HUES48 (cell line): ENCODE results near the gene QSOX1.

ENCODE experiments used
- H3K27ac ChIP-seq: one replicate; pipeline ENCODE4 v1.7.0; 2013; ENCODE audit warnings: low read depth, low read length, inconsistent platforms
- H3K27me3 ChIP-seq: 2 replicates; pipeline ENCODE4 v1.6.1; 2013; ENCODE audit warnings: mild to moderate bottlenecking, low read length; ENCODE audit not compliant: control insufficient read depth, insufficient read depth
- H3K36me3 ChIP-seq: 2 replicates; pipeline ENCODE4 v1.6.1; 2013; ENCODE audit warnings: low read length; ENCODE audit not compliant: control insufficient read depth, insufficient read depth
- H3K4me1 ChIP-seq: 2 replicates; pipeline ENCODE4 v1.6.1; 2013; ENCODE audit warnings: mild to moderate bottlenecking, low read length; ENCODE audit not compliant: control insufficient read depth, insufficient read depth
- H3K4me3 ChIP-seq: 2 replicates; pipeline ENCODE4 v1.5.1; 2013; ENCODE audit warnings: mild to moderate bottlenecking, low read depth, low read length
- H3K9ac ChIP-seq: 2 replicates; pipeline ENCODE4 v1.6.1; 2013; ENCODE audit warnings: mild to moderate bottlenecking, low read depth, low read length, moderate library complexity
- H3K9me3 ChIP-seq: 2 replicates; pipeline ENCODE4 v1.6.1; 2013; ENCODE audit warnings: low read length; ENCODE audit not compliant: control insufficient read depth, insufficient read depth

QSOX1 gene

GRCh38 chr1:180193141-180194047 lies 38.7 kb downstream of the QSOX1 start:
- Histone ChIP-seq H3K36me3 (peaks cover 61% of the 10 kb centered on the region), H3K27ac (no peak overlapping the region), H3K27me3 (no peaks in the 10 kb centered on the region)

DNA sequence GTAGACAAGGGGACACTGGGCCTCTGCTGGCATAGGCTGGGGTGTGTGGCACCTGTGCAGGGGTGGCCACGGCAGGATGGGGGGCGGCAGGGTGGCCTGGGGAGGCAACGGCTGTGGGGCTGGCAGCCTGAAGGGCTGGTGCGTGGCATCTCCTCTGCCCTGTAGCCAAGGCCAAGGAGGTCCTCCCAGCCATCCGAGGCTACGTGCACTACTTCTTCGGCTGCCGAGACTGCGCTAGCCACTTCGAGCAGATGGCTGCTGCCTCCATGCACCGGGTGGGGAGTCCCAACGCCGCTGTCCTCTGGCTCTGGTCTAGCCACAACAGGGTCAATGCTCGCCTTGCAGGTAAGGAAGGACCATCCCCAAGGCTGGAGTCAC lies 39.4 kb downstream of the QSOX1 start:
- Histone ChIP-seq H3K27ac (no peak overlapping the region), H3K27me3 (no peaks in the 10 kb centered on the region), H3K9me3 (no peaks in the 10 kb centered on the region), H3K4me1 (no peaks in the 10 kb centered on the region), H3K4me3 (no peak overlapping the region), H3K9ac (no peak overlapping the region), H3K36me3 (peaks cover 55% of the 10 kb centered on the region)

More at GRCh38 chr1:180193141-180194047, 38.7 kb downstream of the QSOX1 start:
- no peaks in the 10 kb centered on the region for H3K4me1 ChIP-seq
- no peaks in the 10 kb centered on the region for H3K9me3 ChIP-seq
- H3K9ac ChIP-seq = no peak overlapping the region
- H3K4me3 ChIP-seq = no peak overlapping the region

- H3K27me3 ChIP-seq = no peaks in the 10 kb centered on the region
- no peak overlapping the region for H3K27ac ChIP-seq
- no peaks in the 10 kb centered on the region for H3K9me3 ChIP-seq
- no peaks in the 10 kb centered on the region for H3K4me1 ChIP-seq
- peaks cover 52% of the 10 kb centered on the region for H3K36me3 ChIP-seq
- H3K4me3 ChIP-seq = no peak overlapping the region
- no peak overlapping the region for H3K9ac ChIP-seq
Observed at GRCh38 chr1:180194546-180195207, 40.0 kb downstream of the QSOX1 start.

DNA sequence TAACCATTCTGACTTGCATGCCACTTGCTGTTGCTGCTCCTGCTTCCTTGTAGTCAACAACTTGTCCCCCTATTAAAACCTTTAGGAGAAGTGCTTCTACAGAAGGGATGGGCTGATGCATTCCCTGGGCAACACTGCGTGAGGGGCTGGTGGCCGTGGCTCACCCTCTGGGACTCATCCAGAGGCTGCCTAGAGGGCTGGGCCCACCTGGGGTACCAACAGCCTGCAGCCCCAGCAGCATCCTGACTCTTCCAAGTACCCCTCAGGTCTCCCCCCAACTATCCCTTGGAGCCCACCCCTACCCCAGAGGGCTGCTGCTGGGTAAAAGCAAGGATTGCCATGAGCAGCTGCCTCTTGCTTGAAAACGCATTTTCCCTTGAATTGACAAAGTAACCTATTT lies 40.7 kb downstream of the QSOX1 start:
- H3K4me3 ChIP-seq = no peak overlapping the region
- H3K27ac ChIP-seq = no peak overlapping the region
- H3K9ac ChIP-seq = no peak overlapping the region
- peaks cover 44% of the 10 kb centered on the region for H3K36me3 ChIP-seq
- no peaks in the 10 kb centered on the region for H3K27me3 ChIP-seq
- H3K9me3 ChIP-seq = no peaks in the 10 kb centered on the region
- no peaks in the 10 kb centered on the region for H3K4me1 ChIP-seq

- H3K27ac ChIP-seq = no peak overlapping the region
- no peaks in the 10 kb centered on the region for H3K4me1 ChIP-seq
- no peak overlapping the region for H3K4me3 ChIP-seq
- H3K9me3 ChIP-seq = no peaks in the 10 kb centered on the region
- no peak overlapping the region for H3K9ac ChIP-seq
- no peaks in the 10 kb centered on the region for H3K27me3 ChIP-seq
- peaks cover 39% of the 10 kb centered on the region for H3K36me3 ChIP-seq
Observed at GRCh38 chr1:180195916-180196315, 41.2 kb downstream of the QSOX1 start.

DNA sequence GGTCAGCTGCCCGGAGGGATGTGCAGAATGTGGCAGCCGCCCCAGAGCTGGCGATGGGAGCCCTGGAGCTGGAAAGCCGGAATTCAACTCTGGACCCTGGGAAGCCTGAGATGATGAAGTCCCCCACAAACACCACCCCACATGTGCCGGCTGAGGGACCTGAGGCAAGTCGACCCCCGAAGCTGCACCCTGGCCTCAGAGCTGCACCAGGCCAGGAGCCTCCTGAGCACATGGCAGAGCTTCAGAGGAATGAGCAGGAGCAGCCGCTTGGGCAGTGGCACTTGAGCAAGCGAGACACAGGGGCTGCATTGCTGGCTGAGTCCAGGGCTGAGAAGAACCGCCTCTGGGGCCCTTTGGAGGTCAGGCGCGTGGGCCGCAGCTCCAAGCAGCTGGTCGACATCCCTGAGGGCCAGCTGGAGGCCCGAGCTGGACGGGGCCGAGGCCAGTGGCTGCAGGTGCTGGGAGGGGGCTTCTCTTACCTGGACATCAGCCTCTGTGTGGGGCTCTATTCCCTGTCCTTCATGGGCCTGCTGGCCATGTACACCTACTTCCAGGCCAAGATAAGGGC lies 41.9 kb downstream of the QSOX1 start:
- H3K4me1 ChIP-seq = no peaks in the 10 kb centered on the region
- H3K4me3 ChIP-seq = no peak overlapping the region
- H3K27ac ChIP-seq = no peak overlapping the region
- H3K36me3 ChIP-seq = peaks cover 33% of the 10 kb centered on the region
- no peak overlapping the region for H3K9ac ChIP-seq
- H3K9me3 ChIP-seq = no peaks in the 10 kb centered on the region
- no peaks in the 10 kb centered on the region for H3K27me3 ChIP-seq

DNA sequence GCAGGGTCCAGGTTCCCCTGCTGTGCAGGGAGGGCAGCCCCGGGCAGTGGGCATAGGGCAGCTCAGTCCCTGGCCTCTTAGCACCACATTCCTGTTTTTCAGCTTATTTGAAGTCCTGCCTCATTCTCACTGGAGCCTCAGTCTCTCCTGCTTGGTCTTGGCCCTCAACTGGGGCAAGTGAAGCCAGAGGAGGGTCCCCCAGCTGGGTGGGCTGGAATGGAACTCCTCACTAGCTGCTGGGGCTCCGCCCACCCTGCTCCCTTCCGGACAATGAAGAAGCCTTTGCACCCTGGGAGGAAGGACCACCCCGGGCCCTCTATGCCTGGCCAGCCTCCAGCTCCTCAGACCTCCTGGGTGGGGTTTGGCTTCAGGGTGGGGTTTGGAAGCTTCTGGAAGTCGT lies 42.6 kb downstream of the QSOX1 start:
- Histone ChIP-seq H3K36me3 (peaks cover 30% of the 10 kb centered on the region), H3K9me3 (no peaks in the 10 kb centered on the region), H3K9ac (no peak overlapping the region), H3K27me3 (no peaks in the 10 kb centered on the region), H3K4me3 (no peak overlapping the region), H3K4me1 (no peaks in the 10 kb centered on the region), H3K27ac (no peak overlapping the region)

DNA sequence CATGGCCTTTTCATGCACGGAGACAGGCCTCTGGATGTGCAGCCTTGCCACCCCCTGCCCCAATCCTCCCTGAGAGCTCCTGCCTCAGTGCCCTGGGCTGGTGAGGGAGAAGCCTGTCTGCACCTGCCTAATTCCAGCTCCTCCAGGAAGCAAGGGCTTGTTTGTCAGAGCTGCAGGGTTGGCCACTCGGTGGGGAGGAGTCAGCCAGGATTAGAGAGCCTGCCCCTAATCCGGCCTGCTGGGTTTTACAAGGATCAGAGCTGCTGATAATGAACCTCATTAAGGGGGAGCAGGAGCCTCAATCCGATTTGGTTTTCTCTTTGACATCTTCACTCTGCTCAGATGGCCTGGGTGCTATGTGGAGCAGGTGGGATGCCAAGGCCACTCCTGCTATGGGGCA lies 43.5 kb downstream of the QSOX1 start:
- no peaks in the 10 kb centered on the region for H3K9me3 ChIP-seq
- H3K27me3 ChIP-seq = no peaks in the 10 kb centered on the region
- H3K4me3 ChIP-seq = no peak overlapping the region
- peaks cover 26% of the 10 kb centered on the region for H3K36me3 ChIP-seq
- H3K9ac ChIP-seq = no peak overlapping the region
- H3K4me1 ChIP-seq = no peaks in the 10 kb centered on the region
- H3K27ac ChIP-seq = no peak overlapping the region

DNA sequence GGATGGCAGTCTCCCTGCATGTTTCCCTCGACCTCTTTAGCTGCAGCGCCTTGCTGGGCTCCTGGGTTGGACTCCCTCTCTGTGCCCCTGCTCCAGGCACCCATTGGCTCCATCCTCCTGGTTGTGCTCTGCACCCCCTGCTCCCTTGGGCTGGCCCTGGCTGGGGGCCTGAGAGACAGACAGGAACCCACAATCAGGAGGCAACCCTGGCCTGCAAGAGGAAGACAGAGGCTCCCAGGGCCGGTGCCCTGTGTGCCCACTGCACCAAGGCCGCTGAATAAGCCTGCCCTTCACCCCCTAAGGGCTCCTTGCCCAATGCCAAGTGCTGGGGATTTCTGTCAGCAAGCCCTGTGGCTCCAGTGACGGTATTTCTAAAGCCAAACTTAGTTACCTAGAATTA lies 43.9 kb downstream of the QSOX1 start:
- Histone ChIP-seq H3K27ac (no peak overlapping the region), H3K36me3 (peaks cover 26% of the 10 kb centered on the region), H3K4me1 (no peaks in the 10 kb centered on the region), H3K27me3 (no peaks in the 10 kb centered on the region), H3K9ac (no peak overlapping the region), H3K4me3 (no peak overlapping the region), H3K9me3 (no peaks in the 10 kb centered on the region)

GRCh38 chr1:180199018-180199417 lies 44.3 kb downstream of the QSOX1 start:
- H3K4me1 ChIP-seq = 0 out of 2 replicates have a peak, but pooled peaks cover under 1% of the 10 kb centered on the region
- peaks cover 26% of the 10 kb centered on the region for H3K36me3 ChIP-seq
- H3K27ac ChIP-seq = no peak overlapping the region
- H3K4me3 ChIP-seq = no peak overlapping the region
- H3K27me3 ChIP-seq = no peaks in the 10 kb centered on the region
- H3K9ac ChIP-seq = no peak overlapping the region
- no peaks in the 10 kb centered on the region for H3K9me3 ChIP-seq
